Myocyte (in vitro differentiated cells): ENCODE data around the gene CD300E. TPM values are rescaled to one million over a fixed set of nuclear protein-coding genes. Genes with fewer than 3 reads are reported as not detected.
"Not testable (repeated sequence)": the region's sequence is repeated elsewhere in the genome, so short reads cannot be mapped to it uniquely, and the experiment has no call there.

Experiments used
- DNase-seq: peaks from one replicate; pipeline ENCODE4 v3.0.0-alpha.2; 2012; ENCODE audit warnings: low read depth
- total RNA-seq: library from RNA; depleted of rRNA; stranded (reverse); fragments of >200 nt; gene quantifications from 2 replicates; pipeline ENCODE4 v1.2.3, GENCODE V29; 2014

The CD300E gene
- total RNA-seq, 1 donor from 2014 or later = not detected

GRCh38 chr17:74599023-74599399, 24.5 kb downstream of the CD300E start:
- no peak for DNase-seq

- DNase-seq = no peak
Measured at GRCh38 chr17:74598346-74599022, 25.1 kb downstream of the CD300E start.

- DNase-seq = no peak
Measured at GRCh38 chr17:74597069-74597790, 26.3 kb downstream of the CD300E start.

- DNase-seq = no peak
Measured at GRCh38 chr17:74595037-74595750, 28.3 kb downstream of the CD300E start.

- no peak for DNase-seq
Measured at GRCh38 chr17:74592087-74592990, 31.2 kb downstream of the CD300E start, which contains the start of gene CD300LD. CD300LD (minus strand) TSS chr17:74592283; CDS start chr17:74592202, 81 bp downstream.

GRCh38 chr17:74591503-74591902, 32.0 kb downstream of the CD300E start:
- no peak for DNase-seq

GRCh38 chr17:74585711-74586110, 37.8 kb downstream of the CD300E start:
- no peak for DNase-seq

- no peak for DNase-seq
Measured at GRCh38 chr17:74584292-74585060, 39.1 kb downstream of the CD300E start.

GRCh38 chr17:74582633-74583032, 40.9 kb downstream of the CD300E start:
- no peak for DNase-seq

- no peak for DNase-seq
Measured at GRCh38 chr17:74579900-74580299, 43.6 kb downstream of the CD300E start.

- no peak for DNase-seq
Measured at GRCh38 chr17:74578979-74579378, 44.6 kb downstream of the CD300E start.

- no peak for DNase-seq
Measured at GRCh38 chr17:74574489-74575142, 48.9 kb downstream of the CD300E start.

GRCh38 chr17:74573635-74574034, 49.9 kb downstream of the CD300E start:
- not testable (repeated sequence) for DNase-seq

GRCh38 chr17:74573169-74573568, 50.4 kb downstream of the CD300E start:
- DNase-seq = no peak

GRCh38 chr17:74571621-74572270, 51.8 kb downstream of the CD300E start:
- no peak for DNase-seq

- DNase-seq = peak; percentile 39
Measured at GRCh38 chr17:74569020-74570003, 54.2 kb downstream of the CD300E start.

- no peak for DNase-seq
Measured at GRCh38 chr17:74568106-74568873, 55.2 kb downstream of the CD300E start.
